ENCODE measurements around the gene PROK1. TPM values are rescaled to one million over a fixed set of nuclear protein-coding genes. Genes with fewer than 3 reads are reported as not detected.

PROK1 gene
- total and polyA plus RNA-seq, 2 experiments from 2014 or later: not detected

DNA sequence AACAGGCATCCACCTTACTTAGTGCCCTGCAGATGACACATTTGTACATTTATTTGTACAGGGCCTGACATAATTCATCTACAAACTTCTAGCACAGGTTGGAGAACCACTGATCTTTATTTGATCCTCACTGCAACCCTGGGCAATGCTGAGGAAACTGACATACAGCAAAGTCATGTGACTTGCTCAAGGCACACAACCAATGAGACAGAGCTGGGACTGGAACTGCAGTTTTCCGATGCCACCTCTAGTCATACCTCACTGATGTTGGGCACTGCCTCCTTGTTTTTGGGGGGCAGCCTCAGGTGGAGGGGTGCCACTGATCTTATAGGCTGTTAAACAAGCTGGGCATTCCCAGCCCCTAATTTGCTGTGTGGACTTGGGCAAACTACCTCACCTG lies 3.4 kb downstream of the PROK1 start:
- Mint-ChIP-seq H3K4me1 (peaks cover 26% of the 10 kb centered on the region), H3K27me3 (ENCODE audit: insufficient read depth, low read depth, poor library complexity) (peaks cover 13% of the 10 kb centered on the region), H3K36me3 (ENCODE audit: low read depth) (no peaks in the 10 kb centered on the region), H3K4me3 (no peak overlapping the region), H3K9me3 (no peaks in the 10 kb centered on the region), H3K27ac (no peak overlapping the region)
- H3K79me2 ChIP-seq (replicated peaks; ENCODE audit: insufficient read depth): no peaks in the 10 kb centered on the region
- H3K9me2 ChIP-seq (ENCODE audit: insufficient read depth): no peaks in the 10 kb centered on the region
- no peaks in the 10 kb centered on the region for H3K36me3 ChIP-seq (ENCODE audit: insufficient read depth)
- no peaks in the 10 kb centered on the region for H3K27me3 ChIP-seq (ENCODE audit: insufficient read depth)
- no peak overlapping the region for H3K27ac ChIP-seq (ENCODE audit: low read depth)
- DNase-seq (ENCODE audit: low spot score): no peak
- no peak overlapping the region for H3K4me3 ChIP-seq
- H3K4me2 ChIP-seq: no peak overlapping the region
- no peak for ATAC-seq
- peaks cover 14% of the 10 kb centered on the region for H3K4me1 ChIP-seq (ENCODE audit: insufficient read depth)
- no peaks in the 10 kb centered on the region for H3F3A ChIP-seq (replicated peaks; ENCODE audit: low read depth)
- H2AFZ ChIP-seq: 0 out of 2 replicates have a peak overlapping the region, but pooled peaks have one; percentile 85
- no peaks in the 10 kb centered on the region for H4K20me1 ChIP-seq (replicated peaks; ENCODE audit: insufficient read depth)
- TF ChIP-seq, protein P1, sequence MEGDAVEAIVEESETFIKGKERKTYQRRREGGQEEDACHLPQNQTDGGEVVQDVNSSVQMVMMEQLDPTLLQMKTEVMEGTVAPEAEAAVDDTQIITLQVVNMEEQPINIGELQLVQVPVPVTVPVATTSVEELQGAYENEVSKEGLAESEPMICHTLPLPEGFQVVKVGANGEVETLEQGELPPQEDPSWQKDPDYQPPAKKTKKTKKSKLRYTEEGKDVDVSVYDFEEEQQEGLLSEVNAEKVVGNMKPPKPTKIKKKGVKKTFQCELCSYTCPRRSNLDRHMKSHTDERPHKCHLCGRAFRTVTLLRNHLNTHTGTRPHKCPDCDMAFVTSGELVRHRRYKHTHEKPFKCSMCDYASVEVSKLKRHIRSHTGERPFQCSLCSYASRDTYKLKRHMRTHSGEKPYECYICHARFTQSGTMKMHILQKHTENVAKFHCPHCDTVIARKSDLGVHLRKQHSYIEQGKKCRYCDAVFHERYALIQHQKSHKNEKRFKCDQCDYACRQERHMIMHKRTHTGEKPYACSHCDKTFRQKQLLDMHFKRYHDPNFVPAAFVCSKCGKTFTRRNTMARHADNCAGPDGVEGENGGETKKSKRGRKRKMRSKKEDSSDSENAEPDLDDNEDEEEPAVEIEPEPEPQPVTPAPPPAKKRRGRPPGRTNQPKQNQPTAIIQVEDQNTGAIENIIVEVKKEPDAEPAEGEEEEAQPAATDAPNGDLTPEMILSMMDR (conservative IDR thresholded peaks at IDR 0.05; ENCODE audit: low read depth in 2 of 2): no peak
- no peak for TF ChIP-seq JUNB (IDR thresholded peaks at IDR 0.05; ENCODE audit: unreplicated experiment)

DNA sequence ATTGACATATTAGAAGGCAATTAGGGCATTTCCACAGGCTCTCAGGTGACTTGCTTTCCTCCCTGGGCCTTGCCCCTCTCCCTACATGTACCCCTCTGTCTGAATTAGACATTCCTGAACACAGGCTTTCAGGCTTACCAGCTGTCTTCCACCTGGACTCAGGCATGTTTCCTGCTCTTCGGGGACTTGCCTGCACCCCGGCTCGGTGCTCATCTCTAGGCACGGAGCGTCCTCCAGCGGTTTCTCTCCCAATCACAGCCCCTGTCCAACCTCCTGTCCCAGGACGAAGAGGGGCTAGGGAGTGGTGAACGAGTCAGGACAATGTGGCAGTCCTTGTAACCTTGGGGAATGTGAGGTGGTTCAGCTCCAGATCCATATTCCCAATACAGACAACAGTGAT lies 4.2 kb downstream of the PROK1 start:
- H2AFZ ChIP-seq: peak overlapping the region; percentile 85
- H3F3A ChIP-seq (replicated peaks; ENCODE audit: low read depth): no peaks in the 10 kb centered on the region
- no peaks in the 10 kb centered on the region for H3K36me3 ChIP-seq (ENCODE audit: insufficient read depth)
- H3K4me1 Mint-ChIP-seq: peaks cover 18% of the 10 kb centered on the region
- DNase-seq (ENCODE audit: low spot score) (peak; percentile 75), ATAC-seq (peak; percentile 91)
- H3K4me3 ChIP-seq: no peak overlapping the region
- no peaks in the 10 kb centered on the region for H3K9me3 Mint-ChIP-seq
- peak overlapping the region; percentile 72 for H3K27ac Mint-ChIP-seq
- H3K79me2 ChIP-seq (replicated peaks; ENCODE audit: insufficient read depth): no peaks in the 10 kb centered on the region
- H3K9me2 ChIP-seq (ENCODE audit: insufficient read depth): no peaks in the 10 kb centered on the region
- H3K27me3 ChIP-seq (ENCODE audit: insufficient read depth): no peaks in the 10 kb centered on the region
- no peak overlapping the region for H3K27ac ChIP-seq (ENCODE audit: low read depth)
- no peaks in the 10 kb centered on the region for H3K36me3 Mint-ChIP-seq (ENCODE audit: low read depth)
- peaks cover 8% of the 10 kb centered on the region; the same call in 1 of the 2 replicates for H3K4me1 ChIP-seq (ENCODE audit: insufficient read depth)
- H3K4me2 ChIP-seq: no peak overlapping the region
- H4K20me1 ChIP-seq (replicated peaks; ENCODE audit: insufficient read depth): no peaks in the 10 kb centered on the region
- H3K27me3 Mint-ChIP-seq (ENCODE audit: insufficient read depth, low read depth, poor library complexity): peaks cover 13% of the 10 kb centered on the region
- TF ChIP-seq, protein P1 (conservative IDR thresholded peaks at IDR 0.05; ENCODE audit: low read depth in 2 of 2): peak; percentile 72 to 95
- TF ChIP-seq JUNB (IDR thresholded peaks at IDR 0.05; ENCODE audit: unreplicated experiment): no peak
- no peak overlapping the region for H3K4me3 Mint-ChIP-seq

DNA sequence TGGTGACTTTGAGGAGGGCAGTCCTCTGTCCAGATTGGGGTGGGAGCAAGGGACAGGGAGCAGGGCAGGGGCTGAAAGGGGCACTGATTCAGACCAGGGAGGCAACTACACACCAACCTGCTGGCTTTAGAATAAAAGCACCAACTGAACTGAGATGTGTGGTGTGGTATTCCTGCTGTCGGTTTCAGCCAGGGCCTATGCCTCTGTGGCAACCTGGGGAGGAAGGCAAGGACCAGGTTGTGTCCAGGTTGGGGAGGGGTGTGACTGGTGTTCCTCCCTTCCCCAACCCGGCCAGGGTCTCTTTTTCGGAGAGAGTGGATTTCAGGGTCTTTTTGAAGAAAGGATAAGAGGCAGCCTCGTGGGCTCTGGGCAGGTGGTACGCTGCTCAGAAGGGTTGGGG lies 6.3 kb downstream of the PROK1 start:
- no peaks in the 10 kb centered on the region for H4K20me1 ChIP-seq (replicated peaks; ENCODE audit: insufficient read depth)
- H3K4me2 ChIP-seq: no peak overlapping the region
- no peaks in the 10 kb centered on the region for H3K79me2 ChIP-seq (replicated peaks; ENCODE audit: insufficient read depth)
- no peak overlapping the region for H3K4me3 ChIP-seq
- H3K9me3 Mint-ChIP-seq: no peaks in the 10 kb centered on the region
- H3K4me1 Mint-ChIP-seq: peaks cover 7% of the 10 kb centered on the region
- no peak for DNase-seq (ENCODE audit: low spot score)
- no peak overlapping the region for H2AFZ ChIP-seq
- H3K9me2 ChIP-seq (ENCODE audit: insufficient read depth): no peaks in the 10 kb centered on the region
- no peaks in the 10 kb centered on the region for H3F3A ChIP-seq (replicated peaks; ENCODE audit: low read depth)
- H3K36me3 ChIP-seq (ENCODE audit: insufficient read depth): no peaks in the 10 kb centered on the region
- peaks cover 10% of the 10 kb centered on the region for H3K27me3 Mint-ChIP-seq (ENCODE audit: insufficient read depth, low read depth, poor library complexity)
- ATAC-seq: no peak
- TF ChIP-seq, protein P2, sequence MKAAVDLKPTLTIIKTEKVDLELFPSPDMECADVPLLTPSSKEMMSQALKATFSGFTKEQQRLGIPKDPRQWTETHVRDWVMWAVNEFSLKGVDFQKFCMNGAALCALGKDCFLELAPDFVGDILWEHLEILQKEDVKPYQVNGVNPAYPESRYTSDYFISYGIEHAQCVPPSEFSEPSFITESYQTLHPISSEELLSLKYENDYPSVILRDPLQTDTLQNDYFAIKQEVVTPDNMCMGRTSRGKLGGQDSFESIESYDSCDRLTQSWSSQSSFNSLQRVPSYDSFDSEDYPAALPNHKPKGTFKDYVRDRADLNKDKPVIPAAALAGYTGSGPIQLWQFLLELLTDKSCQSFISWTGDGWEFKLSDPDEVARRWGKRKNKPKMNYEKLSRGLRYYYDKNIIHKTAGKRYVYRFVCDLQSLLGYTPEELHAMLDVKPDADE (IDR thresholded peaks at IDR 0.05): no peak
- TF ChIP-seq CREB1 (CRISPR knock-in tag; IDR thresholded peaks at IDR 0.05; ENCODE audit: low read depth) (no peak), POLR2AphosphoS5 (IDR thresholded peaks at IDR 0.05; ENCODE audit: low read depth) (no peak), JUNB (IDR thresholded peaks at IDR 0.05; ENCODE audit: unreplicated experiment) (no peak), ZNF114 (CRISPR knock-in tag; IDR thresholded peaks at IDR 0.05) (no peak)
- TF ChIP-seq, protein P3, sequence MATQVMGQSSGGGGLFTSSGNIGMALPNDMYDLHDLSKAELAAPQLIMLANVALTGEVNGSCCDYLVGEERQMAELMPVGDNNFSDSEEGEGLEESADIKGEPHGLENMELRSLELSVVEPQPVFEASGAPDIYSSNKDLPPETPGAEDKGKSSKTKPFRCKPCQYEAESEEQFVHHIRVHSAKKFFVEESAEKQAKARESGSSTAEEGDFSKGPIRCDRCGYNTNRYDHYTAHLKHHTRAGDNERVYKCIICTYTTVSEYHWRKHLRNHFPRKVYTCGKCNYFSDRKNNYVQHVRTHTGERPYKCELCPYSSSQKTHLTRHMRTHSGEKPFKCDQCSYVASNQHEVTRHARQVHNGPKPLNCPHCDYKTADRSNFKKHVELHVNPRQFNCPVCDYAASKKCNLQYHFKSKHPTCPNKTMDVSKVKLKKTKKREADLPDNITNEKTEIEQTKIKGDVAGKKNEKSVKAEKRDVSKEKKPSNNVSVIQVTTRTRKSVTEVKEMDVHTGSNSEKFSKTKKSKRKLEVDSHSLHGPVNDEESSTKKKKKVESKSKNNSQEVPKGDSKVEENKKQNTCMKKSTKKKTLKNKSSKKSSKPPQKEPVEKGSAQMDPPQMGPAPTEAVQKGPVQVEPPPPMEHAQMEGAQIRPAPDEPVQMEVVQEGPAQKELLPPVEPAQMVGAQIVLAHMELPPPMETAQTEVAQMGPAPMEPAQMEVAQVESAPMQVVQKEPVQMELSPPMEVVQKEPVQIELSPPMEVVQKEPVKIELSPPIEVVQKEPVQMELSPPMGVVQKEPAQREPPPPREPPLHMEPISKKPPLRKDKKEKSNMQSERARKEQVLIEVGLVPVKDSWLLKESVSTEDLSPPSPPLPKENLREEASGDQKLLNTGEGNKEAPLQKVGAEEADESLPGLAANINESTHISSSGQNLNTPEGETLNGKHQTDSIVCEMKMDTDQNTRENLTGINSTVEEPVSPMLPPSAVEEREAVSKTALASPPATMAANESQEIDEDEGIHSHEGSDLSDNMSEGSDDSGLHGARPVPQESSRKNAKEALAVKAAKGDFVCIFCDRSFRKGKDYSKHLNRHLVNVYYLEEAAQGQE (IDR thresholded peaks at IDR 0.05; ENCODE audit: unreplicated experiment): no peak
- H3K27ac Mint-ChIP-seq: no peak overlapping the region
- no peak overlapping the region for H3K27ac ChIP-seq (ENCODE audit: low read depth)
- no peaks in the 10 kb centered on the region for H3K4me1 ChIP-seq (ENCODE audit: insufficient read depth)
- no peak overlapping the region for H3K4me3 Mint-ChIP-seq
- H3K36me3 Mint-ChIP-seq (ENCODE audit: low read depth): no peaks in the 10 kb centered on the region
- no peaks in the 10 kb centered on the region for H3K27me3 ChIP-seq (ENCODE audit: insufficient read depth)
